K562 (cell line): Measurements from ENCODE around the gene PQBP1. TPM values are rescaled to one million over a fixed set of nuclear protein-coding genes. Genes with fewer than 3 reads are reported as not detected.

Source experiments
- ATAC-seq: fragments of 200-7000 bp; cut with Tn5 transposase; 3 replicates; pipeline ENCODE4 v1.9.1; 2020; ENCODE audit warnings: moderate library complexity
- BruUV-seq: library from RNA; stranded (reverse); fragments of 400-500 nt; replicated peaks from 2 replicates; lab custom pipeline; 2021; lab: Mats Ljungman, UMichigan
- CTCF ChIA-PET: fragments of 300-600 bp; formaldehyde crosslinking; extraction: SDS; loops from one replicate; lab custom pipeline; 2021; ENCODE audit warnings: low intra/inter-chr PET ratio; lab: Yijun Ruan, JAX
- POLR2A ChIA-PET: fragments of 300-600, 350-650 bp; sonication (Branson Sonifier 250); formaldehyde crosslinking; extraction: SDS; loops from one replicate; lab custom pipeline; 2021; ENCODE audit warnings: antibody characterized with exemption, inconsistent platforms; lab: Yijun Ruan, JAX
- DNase-seq, 4 experiments: peaks; one replicate each; pipeline versions ENCODE4 v3.0.0 to v3.0.0-alpha.2; 2011 to 2018; ENCODE audit warnings: low spot score in 3 of 4, mixed read lengths in 3 of 4; ENCODE audit errors: extremely low read depth in 1 of 4
- FAIRE-seq: peaks from 2 replicates; lab custom pipeline; 2011; peaks lifted over from hg19 to GRCh38; lab: Jason Lieb, UNC
- H2AFZ ChIP-seq: 2 replicates; pipeline ENCODE4 v1.6.0; 2011; ENCODE audit warnings: low read depth, low read length, control low read depth, inconsistent platforms
- H3K27ac ChIP-seq: fragments of 200-600 bp; 3 replicates; pipeline ENCODE4 v1.8.0; 2011; ENCODE audit warnings: low read depth, mild to moderate bottlenecking, control low read depth, inconsistent platforms, low read length, moderate library complexity, mixed read lengths; ENCODE audit errors: extremely low read depth
- H3K27me3 ChIP-seq, 2 experiments: fragments of 300-600 bp in 1 of 2; 2 replicates in 1 of 2; 3 replicates in 1 of 2; pipeline versions ENCODE4 v1.6.0 to v1.8.0; 2011; ENCODE audit warnings: inconsistent platforms in 2 of 2, low read length in 2 of 2, mild to moderate bottlenecking in 1 of 2, mixed read lengths in 1 of 2, moderate library complexity in 1 of 2; ENCODE audit not compliant: control insufficient read depth in 2 of 2, insufficient read depth in 2 of 2
- H3K36me3 ChIP-seq: fragments of 300-600 bp; 3 replicates; pipeline ENCODE4 v1.8.0; 2011; ENCODE audit warnings: mild to moderate bottlenecking, low read length, inconsistent platforms; ENCODE audit not compliant: control insufficient read depth, insufficient read depth
- H3K4me1 ChIP-seq, 2 experiments: fragments of 200-600 bp in 1 of 2; replicated peaks in 1 of 2; 2 replicates in 1 of 2; 3 replicates in 1 of 2; pipeline versions ENCODE4 v1.5.1 to v1.8.0; 2011; ENCODE audit warnings: inconsistent platforms in 2 of 2, low read length in 2 of 2, mild to moderate bottlenecking in 1 of 2, mixed read lengths in 1 of 2, moderate library complexity in 1 of 2; ENCODE audit not compliant: control insufficient read depth in 2 of 2, insufficient read depth in 2 of 2
- H3K4me2 ChIP-seq: 2 replicates; pipeline ENCODE4 v1.6.1; 2011; ENCODE audit warnings: low read length, control low read depth, inconsistent platforms, mixed read lengths; ENCODE audit not compliant: insufficient read depth
- H3K4me3 ChIP-seq: fragments of 200-600 bp; sonication (generic), shearing (Covaris generic); 2 replicates; pipeline ENCODE4 v1.5.1; 2016; ENCODE audit warnings: control low read depth, inconsistent platforms
- H3K79me2 ChIP-seq: fragments of 200-600 bp; 3 replicates; pipeline ENCODE4 v1.8.0; 2011; ENCODE audit warnings: low read length, inconsistent platforms; ENCODE audit not compliant: control insufficient read depth, insufficient read depth
- H3K9ac ChIP-seq, 2 experiments: 2 replicates each; pipeline versions ENCODE4 v1.6.0 to v1.6.1; 2011; ENCODE audit warnings: low read depth in 2 of 2, low read length in 2 of 2, control low read depth in 1 of 2, inconsistent platforms in 1 of 2, mild to moderate bottlenecking in 1 of 2, mixed read lengths in 1 of 2; ENCODE audit not compliant: insufficient read depth in 1 of 2
- H3K9me1 ChIP-seq: one replicate; pipeline ENCODE4 v1.6.0; 2011; ENCODE audit warnings: inconsistent platforms, mild to moderate bottlenecking, low read length, moderate library complexity; ENCODE audit not compliant: control insufficient read depth, insufficient read depth
- H3K9me3 ChIP-seq: replicated peaks from 2 replicates; pipeline ENCODE4 v1.5.1; 2011; ENCODE audit warnings: low read depth, low read length, inconsistent platforms; ENCODE audit not compliant: control insufficient read depth, insufficient read depth
- H4K20me1 ChIP-seq: replicated peaks from 2 replicates; pipeline ENCODE4 v1.6.1; 2011; ENCODE audit warnings: low read length, inconsistent platforms, mixed read lengths; ENCODE audit not compliant: control insufficient read depth, insufficient read depth
- KLF10 ChIP-seq: fragments of 250-450 bp; sonication (Bioruptor Pico); IDR thresholded peaks from 2 replicates; pipeline ENCODE4 v1.6.1; 2021; ENCODE audit warnings: matching md5 sums
- MAFK ChIP-seq: IDR thresholded peaks from 2 replicates; pipeline ENCODE4 v1.6.1; 2011; ENCODE audit warnings: low read length, improper control_type of control experiment
- MCM7 ChIP-seq, 2 experiments: fragments of 450-650 bp; IDR thresholded peaks; 2 replicates each; pipeline ENCODE4 v1.6.1; 2016 to 2018
- SIN3B ChIP-seq: fragments of 450-650 bp; IDR thresholded peaks from 2 replicates; pipeline ENCODE4 v1.6.1; 2017; ENCODE audit warnings: low read depth, mild to moderate bottlenecking, moderate library complexity
- TAF1 ChIP-seq: IDR thresholded peaks from 2 replicates; pipeline ENCODE4 v1.6.1; 2011; ENCODE audit warnings: mild to moderate bottlenecking, low read length, moderate library complexity; ENCODE audit not compliant: insufficient read depth, control insufficient read depth, severe bottlenecking; ENCODE audit errors: extremely low read depth
- XRCC3 ChIP-seq: fragments of 450-650 bp; IDR thresholded peaks from 2 replicates; pipeline ENCODE4 v1.6.1; 2017; ENCODE audit warnings: mild to moderate bottlenecking, moderate library complexity
- ZC3H11A ChIP-seq: IDR thresholded peaks from 2 replicates; pipeline ENCODE4 v1.6.1; 2012; ENCODE audit warnings: low read depth, low read length, improper control_type of control experiment
- WGBS: fragments of 100-300 bp; shearing (Covaris generic); methylation state at CpG from one replicate; pipeline ENCODE4 v1.1.6; 2016; ENCODE audit warnings: low coverage, mixed read lengths; ENCODE audit not compliant: insufficient coverage; ENCODE audit errors: missing lambda C conversion rate; 5-methylcytosine and 5-hydroxymethylcytosine counted together
- in situ Hi-C: fragments of 300-500 bp; cut with MboI; formaldehyde crosslinking; loops from 4 replicates; pipeline ENCODE4 v1.15.0; 2018; ENCODE audit warnings: inconsistent platforms, mixed read lengths
- intact Hi-C: fragments of 100-400 bp; cut with micrococcal nuclease; formaldehyde crosslinking; loops from 2 replicates; pipeline ENCODE4 v1.14.2; 2022
- polyA plus RNA-seq, 8 experiments: library from polyadenylated mRNA; depleted of rRNA in 4 of 8; stranded (reverse) in 5 of 8; unstranded in 3 of 8; fragments of >200 nt; fragmentation: Nextera tagmentation in 2 of 8; fragmentation: Illumina TruSeq in 1 of 8; extraction: Ambion mirVana in 2 of 8; extraction: Trizol in 1 of 8; gene quantifications; 2 replicates each; pipeline versions ENCODE4 v1.2.1 to v1.2.3, GENCODE V29; 2011 to 2014; ENCODE audit warnings: inconsistent platforms in 1 of 8, missing spikeins in 1 of 8
- total RNA-seq, 7 experiments: library from RNA; depleted of rRNA in 6 of 7; stranded (reverse); fragments of >200 nt in 6 of 7; fragmentation: Illumina TruSeq in 2 of 7; extraction: Trizol in 2 of 7; gene quantifications; 2 replicates each; pipeline versions ENCODE4 v1.2.1 to v1.2.3, GENCODE V29; 2011 to 2021; ENCODE audit warnings: low replicate concordance in 1 of 7
- TF ChIP-seq, protein P1 (sequence below): fragments of 450-650 bp; IDR thresholded peaks from 2 replicates; pipeline ENCODE4 v1.6.1; 2016; ENCODE audit warnings: antibody characterized with exemption
- TF ChIP-seq, protein P2 (sequence below): fragments of 200-600 bp; sonication (generic); IDR thresholded peaks from one replicate; pipeline ENCODE4 v1.6.1; 2012; ENCODE audit warnings: mild to moderate bottlenecking, low read depth, low read length, inconsistent platforms
- TF ChIP-seq, protein P3 (sequence below): fragments of 250-450 bp; sonication (Bioruptor Pico); IDR thresholded peaks from 2 replicates; pipeline ENCODE4 v1.9.0; 2021; ENCODE audit warnings: mild to moderate bottlenecking

Gene PQBP1
- total and polyA plus RNA-seq, 9 of the 15 experiments (the other 6 are each of a cell fraction or from before 2014, with no cell fraction given): 41.3 to 262 (median 112) TPM

DNA sequence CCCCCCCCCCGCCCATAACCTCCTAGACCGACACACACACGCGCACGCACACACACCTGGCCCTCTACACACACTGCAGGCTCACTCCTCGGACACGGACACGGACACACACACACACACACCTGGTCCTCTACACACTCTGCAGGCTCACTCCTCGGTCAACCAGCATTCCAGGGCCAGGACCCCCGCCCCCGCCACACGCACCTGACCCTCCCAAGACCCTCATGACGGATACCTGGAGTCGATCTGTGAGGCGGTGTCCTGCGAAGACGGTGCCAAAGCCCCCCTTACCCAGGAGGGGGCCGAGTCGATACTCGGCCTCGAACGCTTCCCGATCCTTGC is 20.5 kb downstream of the PQBP1 start:
- ChIA-PET CTCF (interaction anchor here (0.9 kb wide), 1 partner anchor 12 kb away, joined by 5 read pairs; no protein-coding TSS in a partner anchor), POLR2A (no interaction called here)
- no TSS peak for BruUV-seq
- intact Hi-C loops (loop anchor here (10.0 kb wide), 1 partner anchor 283 kb away; no protein-coding TSS in a partner anchor), in situ Hi-C loops (no loop called here)
- H4K20me1 ChIP-seq: peaks cover 34% of the 10 kb centered on the region
- no peaks in the 10 kb centered on the region for H3K9me1 ChIP-seq
- WGBS: 0% methylated on average over 9 of the region's 23 CpGs
- no peak overlapping the region for H2AFZ ChIP-seq
- peak overlapping the region; percentile 73 to 92 for H3K9ac ChIP-seq
- peaks cover 35 to 40% of the 10 kb centered on the region in 2 experiments for H3K4me1 ChIP-seq
- peak overlapping the region; percentile 77 for H3K27ac ChIP-seq
- peak overlapping the region; percentile 97; the same call in 1 of the 2 replicates for H3K4me2 ChIP-seq
- peaks cover 62% of the 10 kb centered on the region for H3K36me3 ChIP-seq
- ATAC-seq (no peak), FAIRE-seq (no peak), DNase-seq (no peak)
- H3K9me3 ChIP-seq: no peaks in the 10 kb centered on the region
- peaks cover 69% of the 10 kb centered on the region for H3K79me2 ChIP-seq
- no peaks in the 10 kb centered on the region; a peak in 1 of 5 replicates for H3K27me3 ChIP-seq
- peak overlapping the region; percentile 89 for H3K4me3 ChIP-seq
- TF ChIP-seq TAF1 (no peak), MCM7 (IDR thresholded peaks at IDR 0.05) (no peak), KLF10 (CRISPR knock-in tag) (no peak), ZC3H11A (no peak), MAFK (no peak), SIN3B (no peak), XRCC3 (no peak)
- TF ChIP-seq, protein P1, sequence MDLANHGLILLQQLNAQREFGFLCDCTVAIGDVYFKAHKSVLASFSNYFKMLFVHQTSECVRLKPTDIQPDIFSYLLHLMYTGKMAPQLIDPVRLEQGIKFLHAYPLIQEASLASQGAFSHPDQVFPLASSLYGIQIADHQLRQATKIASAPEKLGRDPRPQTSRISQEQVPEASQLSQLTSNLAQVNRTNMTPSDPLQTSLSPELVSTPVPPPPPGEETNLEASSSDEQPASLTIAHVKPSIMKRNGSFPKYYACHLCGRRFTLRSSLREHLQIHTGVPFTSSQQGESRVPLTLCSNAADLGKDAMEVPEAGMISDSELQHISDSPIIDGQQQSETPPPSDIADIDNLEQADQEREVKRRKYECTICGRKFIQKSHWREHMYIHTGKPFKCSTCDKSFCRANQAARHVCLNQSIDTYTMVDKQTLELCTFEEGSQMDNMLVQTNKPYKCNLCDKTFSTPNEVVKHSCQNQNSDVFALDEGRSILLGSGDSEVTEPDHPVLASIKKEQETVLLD: no peak
- TF ChIP-seq, protein P2, sequence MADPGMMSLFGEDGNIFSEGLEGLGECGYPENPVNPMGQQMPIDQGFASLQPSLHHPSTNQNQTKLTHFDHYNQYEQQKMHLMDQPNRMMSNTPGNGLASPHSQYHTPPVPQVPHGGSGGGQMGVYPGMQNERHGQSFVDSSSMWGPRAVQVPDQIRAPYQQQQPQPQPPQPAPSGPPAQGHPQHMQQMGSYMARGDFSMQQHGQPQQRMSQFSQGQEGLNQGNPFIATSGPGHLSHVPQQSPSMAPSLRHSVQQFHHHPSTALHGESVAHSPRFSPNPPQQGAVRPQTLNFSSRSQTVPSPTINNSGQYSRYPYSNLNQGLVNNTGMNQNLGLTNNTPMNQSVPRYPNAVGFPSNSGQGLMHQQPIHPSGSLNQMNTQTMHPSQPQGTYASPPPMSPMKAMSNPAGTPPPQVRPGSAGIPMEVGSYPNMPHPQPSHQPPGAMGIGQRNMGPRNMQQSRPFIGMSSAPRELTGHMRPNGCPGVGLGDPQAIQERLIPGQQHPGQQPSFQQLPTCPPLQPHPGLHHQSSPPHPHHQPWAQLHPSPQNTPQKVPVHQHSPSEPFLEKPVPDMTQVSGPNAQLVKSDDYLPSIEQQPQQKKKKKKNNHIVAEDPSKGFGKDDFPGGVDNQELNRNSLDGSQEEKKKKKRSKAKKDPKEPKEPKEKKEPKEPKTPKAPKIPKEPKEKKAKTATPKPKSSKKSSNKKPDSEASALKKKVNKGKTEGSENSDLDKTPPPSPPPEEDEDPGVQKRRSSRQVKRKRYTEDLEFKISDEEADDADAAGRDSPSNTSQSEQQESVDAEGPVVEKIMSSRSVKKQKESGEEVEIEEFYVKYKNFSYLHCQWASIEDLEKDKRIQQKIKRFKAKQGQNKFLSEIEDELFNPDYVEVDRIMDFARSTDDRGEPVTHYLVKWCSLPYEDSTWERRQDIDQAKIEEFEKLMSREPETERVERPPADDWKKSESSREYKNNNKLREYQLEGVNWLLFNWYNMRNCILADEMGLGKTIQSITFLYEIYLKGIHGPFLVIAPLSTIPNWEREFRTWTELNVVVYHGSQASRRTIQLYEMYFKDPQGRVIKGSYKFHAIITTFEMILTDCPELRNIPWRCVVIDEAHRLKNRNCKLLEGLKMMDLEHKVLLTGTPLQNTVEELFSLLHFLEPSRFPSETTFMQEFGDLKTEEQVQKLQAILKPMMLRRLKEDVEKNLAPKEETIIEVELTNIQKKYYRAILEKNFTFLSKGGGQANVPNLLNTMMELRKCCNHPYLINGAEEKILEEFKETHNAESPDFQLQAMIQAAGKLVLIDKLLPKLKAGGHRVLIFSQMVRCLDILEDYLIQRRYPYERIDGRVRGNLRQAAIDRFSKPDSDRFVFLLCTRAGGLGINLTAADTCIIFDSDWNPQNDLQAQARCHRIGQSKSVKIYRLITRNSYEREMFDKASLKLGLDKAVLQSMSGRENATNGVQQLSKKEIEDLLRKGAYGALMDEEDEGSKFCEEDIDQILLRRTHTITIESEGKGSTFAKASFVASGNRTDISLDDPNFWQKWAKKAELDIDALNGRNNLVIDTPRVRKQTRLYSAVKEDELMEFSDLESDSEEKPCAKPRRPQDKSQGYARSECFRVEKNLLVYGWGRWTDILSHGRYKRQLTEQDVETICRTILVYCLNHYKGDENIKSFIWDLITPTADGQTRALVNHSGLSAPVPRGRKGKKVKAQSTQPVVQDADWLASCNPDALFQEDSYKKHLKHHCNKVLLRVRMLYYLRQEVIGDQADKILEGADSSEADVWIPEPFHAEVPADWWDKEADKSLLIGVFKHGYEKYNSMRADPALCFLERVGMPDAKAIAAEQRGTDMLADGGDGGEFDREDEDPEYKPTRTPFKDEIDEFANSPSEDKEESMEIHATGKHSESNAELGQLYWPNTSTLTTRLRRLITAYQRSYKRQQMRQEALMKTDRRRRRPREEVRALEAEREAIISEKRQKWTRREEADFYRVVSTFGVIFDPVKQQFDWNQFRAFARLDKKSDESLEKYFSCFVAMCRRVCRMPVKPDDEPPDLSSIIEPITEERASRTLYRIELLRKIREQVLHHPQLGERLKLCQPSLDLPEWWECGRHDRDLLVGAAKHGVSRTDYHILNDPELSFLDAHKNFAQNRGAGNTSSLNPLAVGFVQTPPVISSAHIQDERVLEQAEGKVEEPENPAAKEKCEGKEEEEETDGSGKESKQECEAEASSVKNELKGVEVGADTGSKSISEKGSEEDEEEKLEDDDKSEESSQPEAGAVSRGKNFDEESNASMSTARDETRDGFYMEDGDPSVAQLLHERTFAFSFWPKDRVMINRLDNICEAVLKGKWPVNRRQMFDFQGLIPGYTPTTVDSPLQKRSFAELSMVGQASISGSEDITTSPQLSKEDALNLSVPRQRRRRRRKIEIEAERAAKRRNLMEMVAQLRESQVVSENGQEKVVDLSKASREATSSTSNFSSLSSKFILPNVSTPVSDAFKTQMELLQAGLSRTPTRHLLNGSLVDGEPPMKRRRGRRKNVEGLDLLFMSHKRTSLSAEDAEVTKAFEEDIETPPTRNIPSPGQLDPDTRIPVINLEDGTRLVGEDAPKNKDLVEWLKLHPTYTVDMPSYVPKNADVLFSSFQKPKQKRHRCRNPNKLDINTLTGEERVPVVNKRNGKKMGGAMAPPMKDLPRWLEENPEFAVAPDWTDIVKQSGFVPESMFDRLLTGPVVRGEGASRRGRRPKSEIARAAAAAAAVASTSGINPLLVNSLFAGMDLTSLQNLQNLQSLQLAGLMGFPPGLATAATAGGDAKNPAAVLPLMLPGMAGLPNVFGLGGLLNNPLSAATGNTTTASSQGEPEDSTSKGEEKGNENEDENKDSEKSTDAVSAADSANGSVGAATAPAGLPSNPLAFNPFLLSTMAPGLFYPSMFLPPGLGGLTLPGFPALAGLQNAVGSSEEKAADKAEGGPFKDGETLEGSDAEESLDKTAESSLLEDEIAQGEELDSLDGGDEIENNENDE: no peak
- TF ChIP-seq, protein P3, sequence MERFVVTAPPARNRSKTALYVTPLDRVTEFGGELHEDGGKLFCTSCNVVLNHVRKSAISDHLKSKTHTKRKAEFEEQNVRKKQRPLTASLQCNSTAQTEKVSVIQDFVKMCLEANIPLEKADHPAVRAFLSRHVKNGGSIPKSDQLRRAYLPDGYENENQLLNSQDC (CRISPR knock-in tag): no peak
